HG03354 (cell line): ENCODE results near the gene ELMO2.

Experiments
- ATAC-seq: cut with Tn5 transposase; IDR thresholded peaks from one replicate; pipeline ENCODE4 v1.9.1; 2021; ENCODE audit warnings: mild to moderate bottlenecking; ENCODE audit not compliant: unreplicated experiment, poor library complexity, severe bottlenecking

ELMO2 gene

DNA sequence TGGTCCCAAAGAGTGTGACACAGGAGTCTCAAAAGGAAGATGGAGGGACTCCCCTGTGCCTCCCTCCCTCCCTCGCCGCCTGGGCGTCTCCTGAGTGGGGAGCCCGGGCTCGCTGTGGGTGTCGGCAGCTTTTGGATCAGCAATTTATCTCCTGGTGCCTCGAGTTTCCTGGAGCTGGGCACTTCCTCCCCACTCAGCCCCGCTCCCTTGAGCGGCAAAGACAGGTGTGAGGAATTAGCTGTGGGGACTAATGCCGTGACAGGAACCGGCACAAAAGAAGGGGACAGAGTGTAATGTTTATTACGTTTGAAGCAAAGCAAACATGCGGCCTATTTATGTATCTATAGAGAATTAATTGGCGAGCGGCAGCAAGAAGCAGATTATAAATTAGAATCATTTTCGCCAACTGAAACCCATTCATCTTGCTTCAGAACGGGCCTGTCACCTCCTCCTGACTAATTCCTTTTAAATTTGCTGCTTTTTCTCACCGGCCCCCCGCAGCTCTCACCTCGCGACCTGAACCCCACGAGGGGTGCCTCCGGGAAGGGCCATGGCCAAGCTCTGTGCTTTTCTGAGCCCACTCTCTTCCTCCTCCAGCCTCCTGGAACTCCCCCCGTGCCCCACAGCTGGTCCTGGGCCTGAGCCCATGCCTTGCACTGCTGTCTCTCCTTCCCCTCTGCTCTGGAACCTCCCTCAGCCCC, 89.3 kb downstream of the ELMO2 start:
- ATAC-seq: no peak
